HepG2 (cell line): Measurements from ENCODE around the gene TRMU. TPM values are rescaled to one million over a fixed set of nuclear protein-coding genes. Genes with fewer than 3 reads are reported as not detected.

Experiments
- ATF3 ChIP-seq: sonication (generic); formaldehyde crosslinking; IDR thresholded peaks from 2 replicates; pipeline ENCODE4 v1.4.0; 2020; ENCODE audit warnings: missing genetic modification reagents
- BCLAF1 ChIP-seq: fragments of 450-650 bp; IDR thresholded peaks from 2 replicates; pipeline ENCODE4 v1.6.1; 2017; ENCODE audit warnings: mild to moderate bottlenecking
- CREBL2 ChIP-seq: sonication (generic); formaldehyde crosslinking; IDR thresholded peaks from 2 replicates; pipeline ENCODE4 v1.8.1; 2023; ENCODE audit warnings: missing genetic modification reagents, mild to moderate bottlenecking, borderline replicate concordance
- ELF1 ChIP-seq: sonication (generic); formaldehyde crosslinking; IDR thresholded peaks from 2 replicates; pipeline ENCODE4 v1.4.0; 2020; ENCODE audit warnings: missing genetic modification reagents
- FOSL1 ChIP-seq: sonication (generic); formaldehyde crosslinking; IDR thresholded peaks from 2 replicates; pipeline ENCODE4 v1.9.0; 2021; ENCODE audit warnings: missing genetic modification reagents, borderline replicate concordance
- GLI4 ChIP-seq: sonication (generic); formaldehyde crosslinking; IDR thresholded peaks from 2 replicates; pipeline ENCODE4 v1.5.1; 2020; ENCODE audit warnings: missing genetic modification reagents, mild to moderate bottlenecking, moderate library complexity, borderline replicate concordance
- JUN ChIP-seq: sonication (generic); formaldehyde crosslinking; IDR thresholded peaks from 2 replicates; pipeline ENCODE4 v1.4.0; 2020; ENCODE audit warnings: mild to moderate bottlenecking, missing genetic modification reagents
- JUND ChIP-seq: sonication (generic); formaldehyde crosslinking; IDR thresholded peaks from 2 replicates; pipeline ENCODE4 v1.8.0; 2022; ENCODE audit warnings: mild to moderate bottlenecking, missing genetic modification reagents
- KLF12 ChIP-seq: sonication (generic); formaldehyde crosslinking; IDR thresholded peaks from 2 replicates; pipeline ENCODE4 v1.4.0; 2020; ENCODE audit warnings: missing genetic modification reagents, borderline replicate concordance
- MXD1 ChIP-seq: sonication (generic); formaldehyde crosslinking; IDR thresholded peaks from 2 replicates; pipeline ENCODE4 v1.4.0; 2020; ENCODE audit warnings: mild to moderate bottlenecking, missing genetic modification reagents
- NRL ChIP-seq: sonication (generic); formaldehyde crosslinking; IDR thresholded peaks from 2 replicates; pipeline ENCODE4 v1.5.0; 2020; ENCODE audit warnings: missing genetic modification reagents, mild to moderate bottlenecking, moderate library complexity, borderline replicate concordance
- RELA ChIP-seq: sonication (generic); formaldehyde crosslinking; IDR thresholded peaks from 2 replicates; pipeline ENCODE4 v1.4.0; 2020; ENCODE audit warnings: missing genetic modification reagents
- RNF2 ChIP-seq: fragments of 450-650 bp; conservative IDR thresholded peaks from 2 replicates; pipeline ENCODE4 v1.6.1; 2016; ENCODE audit warnings: low read depth
- TCF7L2 ChIP-seq: IDR thresholded peaks from 2 replicates; pipeline ENCODE4 v1.6.1; 2011; ENCODE audit warnings: mild to moderate bottlenecking, low read depth, low read length, moderate library complexity
- THAP11 ChIP-seq: IDR thresholded peaks from 2 replicates; pipeline ENCODE4 v1.6.1; 2016; ENCODE audit warnings: missing biosample characterization, missing genetic modification reagents
- ZC3H13 ChIP-seq: sonication (generic); formaldehyde crosslinking; IDR thresholded peaks from 2 replicates; pipeline ENCODE4 v1.8.1; 2023; ENCODE audit warnings: mild to moderate bottlenecking, missing genetic modification reagents, moderate library complexity
- ZNF30 ChIP-seq: sonication (generic); formaldehyde crosslinking; IDR thresholded peaks from 2 replicates; pipeline ENCODE4 v1.5.0; 2020; ENCODE audit warnings: mild to moderate bottlenecking, missing genetic modification reagents
- ZNF331 ChIP-seq: sonication (generic); formaldehyde crosslinking; IDR thresholded peaks from 2 replicates; pipeline ENCODE4 v1.4.0; 2020; ENCODE audit warnings: missing genetic modification reagents
- ZNF558 ChIP-seq: sonication (generic); formaldehyde crosslinking; IDR thresholded peaks from 2 replicates; pipeline ENCODE4 v1.9.0; 2022; ENCODE audit warnings: mild to moderate bottlenecking, missing genetic modification reagents, borderline replicate concordance
- ZNF7 ChIP-seq: IDR thresholded peaks from 2 replicates; pipeline ENCODE4 v1.6.1; 2016; ENCODE audit warnings: missing biosample characterization, missing genetic modification reagents
- ZSCAN30 ChIP-seq: sonication (generic); formaldehyde crosslinking; IDR thresholded peaks from 2 replicates; pipeline ENCODE4 v1.5.0; 2020; ENCODE audit warnings: mild to moderate bottlenecking, missing genetic modification reagents
- polyA plus RNA-seq, 8 experiments: library from polyadenylated mRNA; depleted of rRNA in 3 of 8; stranded (reverse) in 7 of 8; unstranded in 1 of 8; fragments of >200 nt; fragmentation: Illumina TruSeq in 4 of 8; extraction: Trizol in 4 of 8; gene quantifications; 2 replicates each; pipeline versions ENCODE4 v1.2.1 to v1.2.3, GENCODE V29; 2011 to 2016; ENCODE audit warnings: low read depth in 4 of 8, missing spikeins in 1 of 8, mixed read lengths in 1 of 8; ENCODE audit not compliant: insufficient read depth in 1 of 8
- total RNA-seq, 5 experiments: library from RNA; depleted of rRNA; stranded (reverse); fragments of >200 nt; fragmentation: Illumina TruSeq; extraction: Trizol; gene quantifications; 2 replicates each; pipeline ENCODE4 v1.2.3, GENCODE V29; 2016; ENCODE audit warnings: low read depth in 1 of 5
- TF ChIP-seq, protein P1 (sequence below): sonication (generic); formaldehyde crosslinking; IDR thresholded peaks from 2 replicates; pipeline ENCODE4 v1.5.1; 2020; ENCODE audit warnings: missing genetic modification reagents, mild to moderate bottlenecking, borderline replicate concordance
- TF ChIP-seq, protein P2 (sequence below): sonication (generic); formaldehyde crosslinking; IDR thresholded peaks from 2 replicates; pipeline ENCODE4 v1.4.0; 2020; ENCODE audit warnings: mild to moderate bottlenecking, missing genetic modification reagents
- TF ChIP-seq, protein P3 (sequence below): sonication (generic); formaldehyde crosslinking; IDR thresholded peaks from 2 replicates; pipeline ENCODE4 v1.8.0; 2023; ENCODE audit warnings: mild to moderate bottlenecking, missing genetic modification reagents

Gene TRMU
- total and polyA plus RNA-seq, 2 of the 13 experiments (the other 11 are each of a cell fraction or from before 2014, with no cell fraction given): 31.0 to 50.2 TPM

DNA sequence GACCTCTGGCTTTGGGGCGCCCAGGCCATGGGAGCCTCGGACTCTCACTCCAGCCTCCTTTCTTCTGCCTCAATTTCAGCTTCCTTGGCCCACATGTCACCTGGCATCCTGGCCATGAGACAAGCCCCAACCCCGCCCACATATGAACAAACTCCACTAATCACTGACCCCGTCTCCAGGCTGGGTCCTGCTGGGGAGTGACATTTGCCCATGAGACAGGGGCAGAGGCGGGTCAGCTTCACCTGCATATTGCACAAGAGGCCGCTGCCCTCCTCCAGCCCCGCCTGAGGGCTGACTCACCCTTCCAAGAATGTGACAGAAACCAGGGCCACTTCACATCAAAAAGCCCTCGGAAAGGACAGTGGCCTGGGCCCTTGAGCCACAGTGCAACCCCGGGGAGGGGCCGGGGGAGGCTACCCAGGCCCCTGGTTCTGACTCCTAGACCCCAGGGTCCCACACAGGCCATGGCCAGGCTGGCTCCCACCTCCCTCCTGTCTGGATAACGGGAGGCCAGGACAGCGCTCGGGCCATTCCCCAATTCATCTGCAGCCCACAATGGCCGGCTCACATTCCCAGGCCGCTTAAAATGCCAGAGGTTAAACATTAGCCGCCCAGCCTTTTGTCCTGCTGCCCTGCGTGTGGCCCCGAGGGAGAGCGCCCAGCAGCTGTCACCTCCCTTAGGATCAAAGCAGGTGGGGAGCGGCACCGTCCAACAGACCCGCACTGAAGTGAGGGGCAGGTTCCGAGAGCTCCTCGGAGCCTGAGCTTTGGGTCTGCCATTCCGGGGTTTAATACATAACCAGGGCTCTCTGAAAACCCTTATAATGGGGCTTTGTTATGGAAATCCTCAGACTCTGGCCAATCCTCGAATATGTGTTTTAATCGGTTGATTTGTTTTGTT lies 42.3 kb downstream of the TRMU start (continued):
- TF ChIP-seq BCLAF1 (no peak), NRL (CRISPR knock-in tag) (0 out of 2 replicates have a peak, but pooled peaks have one; percentile 56), ZNF331 (peak; percentile 91), TCF7L2 (peak; percentile 77), GLI4 (CRISPR knock-in tag) (0 out of 2 replicates have a peak, but pooled peaks have one; percentile 48), CREBL2 (CRISPR knock-in tag) (no peak), ZNF30 (no peak), ZSCAN30 (CRISPR knock-in tag) (no peak), KLF12 (CRISPR knock-in tag) (0 out of 2 replicates have a peak, but pooled peaks have one; percentile 40), ZNF7 (CRISPR knock-in tag) (no peak), ZC3H13 (CRISPR knock-in tag) (no peak), ZNF558 (CRISPR knock-in tag) (no peak), JUND (CRISPR knock-in tag) (peak; percentile 99), RELA (no peak), THAP11 (peak; percentile 42; the same call in 1 of the 2 replicates), FOSL1 (CRISPR knock-in tag) (peak; percentile 99), RNF2 (no peak), MXD1 (CRISPR knock-in tag) (peak; percentile 73; the same call in 1 of the 2 replicates), ELF1 (CRISPR knock-in tag) (0 out of 2 replicates have a peak, but pooled peaks have one; percentile 23), ATF3 (CRISPR knock-in tag) (peak; percentile 100), JUN (peak; percentile 98)
- TF ChIP-seq, protein P1, sequence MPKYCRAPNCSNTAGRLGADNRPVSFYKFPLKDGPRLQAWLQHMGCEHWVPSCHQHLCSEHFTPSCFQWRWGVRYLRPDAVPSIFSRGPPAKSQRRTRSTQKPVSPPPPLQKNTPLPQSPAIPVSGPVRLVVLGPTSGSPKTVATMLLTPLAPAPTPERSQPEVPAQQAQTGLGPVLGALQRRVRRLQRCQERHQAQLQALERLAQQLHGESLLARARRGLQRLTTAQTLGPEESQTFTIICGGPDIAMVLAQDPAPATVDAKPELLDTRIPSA (CRISPR knock-in tag): no peak
- TF ChIP-seq, protein P2, sequence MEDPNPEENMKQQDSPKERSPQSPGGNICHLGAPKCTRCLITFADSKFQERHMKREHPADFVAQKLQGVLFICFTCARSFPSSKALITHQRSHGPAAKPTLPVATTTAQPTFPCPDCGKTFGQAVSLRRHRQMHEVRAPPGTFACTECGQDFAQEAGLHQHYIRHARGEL (CRISPR knock-in tag): no peak
- TF ChIP-seq, protein P3, sequence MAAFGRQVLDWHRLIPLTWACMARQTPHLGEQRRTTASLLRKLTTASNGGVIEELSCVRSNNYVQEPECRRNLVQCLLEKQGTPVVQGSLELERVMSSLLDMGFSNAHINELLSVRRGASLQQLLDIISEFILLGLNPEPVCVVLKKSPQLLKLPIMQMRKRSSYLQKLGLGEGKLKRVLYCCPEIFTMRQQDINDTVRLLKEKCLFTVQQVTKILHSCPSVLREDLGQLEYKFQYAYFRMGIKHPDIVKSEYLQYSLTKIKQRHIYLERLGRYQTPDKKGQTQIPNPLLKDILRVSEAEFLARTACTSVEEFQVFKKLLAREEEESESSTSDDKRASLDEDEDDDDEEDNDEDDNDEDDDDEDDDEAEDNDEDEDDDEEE: no peak
